AG10803 (cell line): ENCODE data around the gene CRYBB1.

Experiments
- DNase-seq: peaks from one replicate; pipeline ENCODE4 v3.0.0; 2010; ENCODE audit warnings: low read depth
- H3K4me3 ChIP-seq: 2 replicates; pipeline ENCODE4 v1.5.1; 2011; ENCODE audit warnings: mild to moderate bottlenecking, low read length, control low read depth
- CTCF ChIP-seq: conservative IDR thresholded peaks from 2 replicates; pipeline ENCODE4 v1.5.1; 2011; ENCODE audit warnings: mild to moderate bottlenecking, low read length, control low read depth, inconsistent platforms

Gene CRYBB1

DNA sequence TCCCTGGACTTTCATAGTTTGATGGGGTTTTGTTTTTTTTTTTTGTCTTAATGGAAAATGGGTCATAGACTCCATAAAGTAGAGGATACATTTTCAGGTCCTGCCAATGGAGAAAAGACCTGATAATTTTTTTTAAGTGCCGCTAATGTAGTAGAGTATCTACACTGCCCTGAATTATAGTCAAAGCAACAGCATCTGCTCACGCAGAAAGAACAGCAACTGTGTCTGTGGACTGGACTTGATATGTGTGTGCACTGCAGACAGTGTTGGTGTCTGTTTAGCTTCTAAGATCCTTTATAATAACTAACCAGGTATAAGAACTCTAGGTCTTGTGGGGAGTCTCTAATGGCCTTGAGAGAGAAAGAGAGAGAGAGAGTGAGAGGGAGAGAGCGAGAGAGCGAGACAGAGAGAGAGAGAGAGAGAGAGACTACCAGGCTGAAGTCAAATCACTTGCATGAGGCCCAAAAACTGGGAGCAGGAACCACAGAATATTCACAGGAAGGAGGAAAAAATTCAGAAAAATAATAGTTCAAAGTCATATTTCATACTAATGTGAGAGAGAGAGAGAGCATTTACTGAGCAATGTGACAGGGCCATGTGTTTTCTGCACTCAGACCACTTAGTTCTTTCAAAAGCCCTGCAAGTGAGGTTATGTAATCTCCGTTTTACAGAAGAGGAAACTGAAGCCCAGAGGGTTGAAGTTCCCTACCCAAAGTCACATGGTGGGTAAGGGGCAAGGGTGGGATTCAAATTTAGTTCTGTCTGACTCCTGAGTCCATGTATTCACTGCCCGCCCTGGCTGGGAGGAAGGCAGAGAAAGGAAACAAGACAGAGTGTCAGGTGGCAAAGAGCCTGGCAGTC is 30.9 kb upstream of the CRYBB1 start:
- no peak overlapping the region for H3K4me3 ChIP-seq
- peak; percentile 58 for DNase-seq
- no peak for TF ChIP-seq CTCF

DNA sequence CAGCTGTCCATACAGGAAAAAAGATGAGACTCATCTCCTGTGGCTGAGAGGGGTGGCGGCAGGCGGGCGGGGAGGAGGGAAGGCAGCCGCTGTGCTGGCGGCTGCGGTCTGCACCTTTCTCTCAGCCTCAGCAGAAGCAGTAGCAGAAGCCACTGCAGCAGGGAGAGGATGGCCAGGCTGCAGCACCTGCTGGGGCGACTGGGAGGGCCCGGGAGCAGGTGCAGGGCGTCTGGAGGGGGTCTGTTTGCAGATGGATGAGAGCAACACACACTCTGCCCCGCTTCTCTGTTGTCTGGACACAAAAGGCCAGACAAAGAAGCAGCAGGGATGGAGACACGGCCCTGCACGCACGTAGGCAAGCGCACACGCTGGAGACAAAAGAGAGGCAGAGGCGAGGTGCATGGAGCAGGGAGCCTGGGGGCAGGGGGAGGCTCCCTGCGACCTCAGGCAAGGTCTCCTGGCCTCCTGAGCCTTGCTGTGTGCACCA is 30.2 kb upstream of the CRYBB1 start:
- TF ChIP-seq CTCF, result no peak
- H3K4me3 ChIP-seq, result no peak overlapping the region
- DNase-seq, result no peak

- no peak overlapping the region for H3K4me3 ChIP-seq
- DNase-seq, result peak; percentile 54
- no peak for TF ChIP-seq CTCF
Measured at GRCh38 chr22:26646158-26646557, 28.3 kb upstream of the CRYBB1 start.

DNA sequence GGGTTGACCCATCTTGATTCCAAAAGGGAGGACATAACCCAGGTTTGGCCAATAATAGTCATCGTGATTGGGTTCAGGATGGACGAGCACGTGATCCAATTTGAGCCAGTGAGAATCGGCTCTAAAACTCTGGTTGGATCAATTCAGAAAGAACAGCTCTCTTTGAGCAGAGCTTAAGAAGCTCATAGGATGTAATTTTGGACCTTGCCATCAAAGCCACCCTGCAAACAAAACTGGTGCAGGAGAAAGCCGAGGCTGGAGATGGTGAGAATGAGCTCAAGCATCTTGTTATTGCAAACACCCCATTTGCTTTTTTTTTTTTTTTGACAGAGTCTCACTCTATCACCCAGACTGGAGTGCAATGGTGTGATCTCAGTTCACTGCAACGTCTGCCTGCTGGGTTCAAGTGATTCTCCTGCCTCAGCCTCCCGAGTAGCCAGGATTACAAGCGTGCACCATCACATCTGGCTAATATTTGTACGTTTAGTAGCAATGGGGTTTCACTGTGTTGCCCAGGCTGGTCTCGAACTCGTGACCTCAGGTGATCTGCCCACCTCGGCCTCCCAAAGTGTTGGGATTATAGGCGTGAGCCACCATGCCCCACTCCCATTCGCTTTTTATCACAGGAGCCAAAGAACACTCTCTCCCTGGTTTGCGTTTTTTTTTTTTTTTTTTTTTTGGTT is 25.7 kb upstream of the CRYBB1 start:
- H3K4me3 ChIP-seq, result no peak overlapping the region
- no peak for TF ChIP-seq CTCF
- no peak for DNase-seq

GRCh38 chr22:26642465-26643417 is 24.9 kb upstream of the CRYBB1 start:
- no peak for TF ChIP-seq CTCF
- no peak for DNase-seq
- H3K4me3 ChIP-seq, result no peak overlapping the region

DNA sequence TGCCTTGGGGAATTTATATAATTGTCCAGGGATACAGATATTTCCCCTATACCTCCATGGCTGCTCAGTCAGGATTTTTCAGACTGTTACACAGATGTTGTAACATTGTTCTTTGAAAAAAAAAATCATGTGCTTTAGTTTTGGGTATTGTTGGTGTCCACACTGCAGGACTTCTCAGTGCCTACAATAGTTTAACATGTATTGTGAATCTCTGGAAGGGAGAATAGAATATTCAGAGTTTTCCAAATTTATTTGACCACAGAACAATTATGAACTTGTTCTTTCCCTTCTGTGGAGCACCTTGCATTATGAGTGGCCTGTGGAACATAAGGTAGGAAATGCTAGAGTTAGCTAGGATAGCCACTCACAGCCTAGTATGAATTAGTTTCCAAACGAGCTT is 18.5 kb upstream of the CRYBB1 start:
- TF ChIP-seq CTCF, result no peak
- no peak for DNase-seq
- H3K4me3 ChIP-seq, result no peak overlapping the region
